ENCODE data around the gene CISD3.

CISD3 gene

DNA sequence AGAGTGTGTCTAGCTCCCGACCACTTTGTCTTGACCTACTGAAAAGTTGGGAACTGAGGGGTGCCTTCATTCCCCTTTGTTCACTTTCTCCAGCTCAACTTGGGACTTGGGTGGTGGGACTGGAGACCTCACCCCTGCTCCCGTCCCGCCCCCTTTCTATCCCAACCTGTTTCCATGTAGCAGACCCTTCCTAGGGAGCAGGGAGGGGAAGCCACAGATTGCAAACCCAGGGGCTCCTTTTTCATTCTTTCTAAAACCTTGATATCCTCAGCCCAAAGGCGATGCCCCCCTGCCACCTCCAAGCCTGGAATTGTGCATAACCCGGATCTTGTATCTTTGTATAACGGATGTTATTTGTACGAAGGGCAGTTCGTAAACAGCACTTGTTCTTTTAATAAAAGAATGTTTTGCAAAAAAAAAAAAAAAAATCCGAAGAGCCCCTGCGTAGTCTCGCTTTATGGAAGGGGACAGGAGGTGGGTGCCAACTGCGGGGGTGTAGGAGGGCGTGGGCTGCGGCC, 714 bp upstream of the CISD3 start:
- DNase-seq, result no peak

DNA sequence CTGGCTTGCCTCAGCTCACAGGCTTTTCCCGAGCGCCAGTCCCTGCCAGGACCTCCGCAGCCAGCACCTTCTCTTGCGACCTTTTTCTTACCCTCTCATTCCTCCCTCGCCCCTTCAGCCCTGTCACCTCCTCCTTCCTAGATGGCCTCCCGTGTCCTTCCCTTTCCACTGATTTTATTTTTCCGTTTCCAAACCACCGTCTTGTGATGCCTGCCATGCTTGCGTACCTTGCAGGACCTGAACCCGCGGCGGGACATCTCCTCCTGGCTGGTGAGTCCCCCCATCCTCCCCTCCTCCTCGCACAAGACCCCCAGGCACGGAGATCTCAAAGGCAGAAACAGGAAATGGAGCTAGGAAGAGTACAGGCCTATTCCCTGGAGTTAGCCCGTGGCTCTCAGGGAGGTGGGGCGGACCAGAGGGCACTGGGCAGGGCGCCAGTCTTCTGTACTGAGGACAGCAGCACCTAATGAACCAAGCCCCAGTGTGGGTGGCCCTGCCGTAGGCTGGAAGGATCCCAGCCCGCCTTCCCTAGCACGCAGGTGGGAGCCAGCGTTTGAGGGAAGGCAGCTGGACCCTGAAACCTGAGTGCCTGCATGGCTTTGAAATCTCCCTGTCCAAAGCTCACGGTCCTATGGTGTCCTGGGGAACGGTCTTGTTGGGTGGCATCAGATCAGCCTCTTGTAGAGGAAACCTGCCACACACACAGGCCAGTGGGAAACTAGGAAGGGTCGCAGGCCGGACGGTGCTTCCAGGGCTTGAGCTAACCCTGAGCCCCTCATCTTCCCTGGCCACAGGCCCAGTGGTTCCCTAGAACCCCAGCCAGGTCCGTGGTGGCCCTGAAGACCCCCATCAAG, 612 bp downstream of the CISD3 start:
- DNase-seq, result peak; percentile 84

GRCh38 chr17:38731526-38732294, 1.6 kb downstream of the CISD3 start:
- DNase-seq, result no peak

GRCh38 chr17:38732376-38733281, 2.5 kb downstream of the CISD3 start:
- no peak for DNase-seq

GRCh38 chr17:38733282-38733981, 3.3 kb downstream of the CISD3 start:
- DNase-seq, result no peak

GRCh38 chr17:38733982-38734973, 4.1 kb downstream of the CISD3 start:
- DNase-seq, result no peak

DNA sequence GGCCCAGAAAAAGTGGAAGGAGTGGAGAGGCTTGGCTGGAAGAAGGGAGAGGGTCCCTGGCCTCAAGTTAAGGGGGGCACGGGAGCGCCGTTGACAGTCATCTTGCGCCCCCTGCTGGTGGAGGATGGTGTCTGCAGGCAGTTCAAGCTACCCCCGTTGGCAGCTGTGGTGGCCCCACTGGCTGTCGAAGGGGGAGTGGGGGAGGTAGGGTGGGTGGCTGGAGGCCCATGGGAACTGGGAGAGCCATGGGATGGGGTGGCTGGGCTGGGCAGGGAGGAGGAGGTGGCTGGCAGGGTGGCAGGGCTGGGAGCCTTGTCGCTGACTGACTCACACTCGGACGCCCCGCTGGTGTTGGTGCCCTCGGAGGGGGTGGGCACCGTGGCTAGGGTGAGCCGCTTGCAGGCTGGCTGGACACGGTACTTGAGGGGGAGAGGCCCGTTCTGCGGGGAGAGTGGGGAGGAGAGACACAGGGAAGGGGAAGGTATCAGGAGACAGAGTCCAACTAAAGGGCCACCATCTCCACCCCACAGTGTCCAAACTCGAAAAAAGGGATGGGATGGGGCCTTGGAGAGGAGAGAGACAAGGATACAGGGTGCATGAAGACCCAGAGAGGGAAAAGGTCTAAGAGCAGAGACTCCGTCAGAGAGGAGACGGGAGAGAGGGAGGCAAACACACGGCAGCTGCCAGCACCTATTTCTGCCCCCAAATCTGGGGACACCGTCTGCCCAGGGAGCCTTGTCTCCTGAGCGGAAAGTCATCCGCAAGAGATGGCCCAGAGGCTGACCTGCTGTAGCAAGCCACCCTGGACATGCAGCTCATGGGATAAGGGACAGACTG, 5.2 kb downstream of the CISD3 start:
- DNase-seq, result peak; percentile 45

DNA sequence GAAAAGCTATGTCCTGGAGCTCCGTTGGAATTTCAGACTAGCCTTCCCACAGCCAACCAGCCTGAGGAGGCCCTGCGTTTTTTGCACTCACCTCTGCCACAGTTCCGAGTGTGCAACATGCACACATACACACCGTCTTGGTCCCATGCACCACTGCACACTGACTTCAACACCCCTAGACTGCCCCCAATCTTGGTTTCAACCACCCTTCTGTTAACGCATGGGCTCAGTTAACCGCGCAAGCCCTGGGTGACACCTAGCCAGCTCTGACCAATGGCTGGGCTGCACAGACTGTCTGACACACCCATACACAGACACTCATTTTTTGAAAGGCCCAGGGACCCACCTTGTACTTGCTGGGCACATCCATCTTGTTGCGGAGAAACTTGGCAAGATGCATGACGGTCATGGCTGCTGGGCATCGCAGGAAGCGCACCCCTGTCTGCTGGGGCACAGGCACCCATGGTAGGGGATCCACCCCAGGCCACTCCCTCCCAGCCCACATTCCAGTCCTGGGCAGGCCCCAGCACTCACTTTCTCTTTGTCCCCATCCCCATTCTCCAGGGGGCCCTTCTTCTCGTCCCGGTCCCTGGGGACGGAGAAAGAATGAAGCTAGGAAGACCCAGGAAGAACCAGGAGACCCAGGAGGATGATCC, 8.0 kb downstream of the CISD3 start:
- DNase-seq, result no peak

DNA sequence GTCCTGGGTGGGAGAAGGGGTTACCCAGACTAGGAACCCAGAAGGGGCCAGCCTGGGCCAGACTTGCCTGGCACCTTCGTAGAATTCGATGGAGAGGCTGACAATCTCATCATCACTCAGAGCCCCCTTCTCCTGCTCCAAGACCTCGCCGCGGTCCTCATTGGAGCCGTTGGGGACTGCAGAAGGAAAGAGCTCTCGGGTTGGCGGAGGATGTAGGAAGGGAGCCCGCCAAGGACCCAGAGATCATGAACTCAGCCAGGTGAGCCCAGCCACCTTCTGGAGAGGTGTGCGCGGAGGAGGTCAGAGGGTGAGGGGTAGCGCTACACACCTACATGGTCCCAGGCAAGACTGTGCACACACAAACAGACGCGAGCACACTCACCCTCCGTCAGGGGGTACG, 8.5 kb downstream of the CISD3 start:
- no peak for DNase-seq

DNA sequence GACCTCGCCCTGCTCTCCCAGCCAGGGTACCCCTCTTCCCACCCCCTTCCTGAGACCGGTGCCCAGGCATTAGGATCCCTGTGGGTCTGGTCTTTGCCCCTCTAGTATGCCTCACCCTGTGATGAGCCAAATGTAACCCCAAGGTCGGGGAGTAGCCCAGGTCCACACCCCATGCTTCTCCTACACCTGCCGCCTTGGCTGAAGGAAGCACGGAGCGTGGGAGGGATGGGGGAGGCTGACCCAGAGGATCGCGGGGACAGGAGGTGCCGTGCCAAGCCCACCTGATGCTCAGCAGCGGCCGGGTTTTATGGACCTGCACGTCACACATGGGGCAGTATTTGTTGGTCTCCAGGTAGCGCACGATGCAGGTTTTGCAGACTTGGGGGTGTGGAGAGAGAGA, 9.2 kb downstream of the CISD3 start:
- no peak for DNase-seq

- DNase-seq, result no peak
These were observed 9.9 kb downstream of the CISD3 start for GRCh38 chr17:38740044-38740443.

GRCh38 chr17:38740806-38741205, 10.7 kb downstream of the CISD3 start:
- DNase-seq, result no peak

DNA sequence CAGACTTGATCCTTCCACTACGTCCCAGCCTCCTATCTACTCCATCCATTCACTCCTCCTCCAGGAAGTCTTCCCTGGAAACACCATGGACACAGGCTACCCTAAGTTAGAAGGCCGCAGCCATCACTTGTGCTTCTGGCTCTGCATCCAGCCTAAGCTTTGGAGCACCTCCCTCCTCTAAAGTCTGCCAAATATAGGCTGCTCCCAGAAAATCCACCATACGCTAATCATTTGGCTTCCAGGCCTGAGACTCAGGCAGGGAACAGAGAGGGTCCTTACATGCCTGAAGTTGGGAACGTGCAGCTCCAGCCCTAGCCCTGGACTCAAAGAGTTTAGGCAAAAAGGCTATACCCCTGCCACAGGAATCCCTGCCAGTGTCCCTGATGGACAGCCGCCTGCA, 11.3 kb downstream of the CISD3 start:
- DNase-seq, result no peak

- no peak for DNase-seq
These were observed 11.8 kb downstream of the CISD3 start for GRCh38 chr17:38741921-38742410.

DNA sequence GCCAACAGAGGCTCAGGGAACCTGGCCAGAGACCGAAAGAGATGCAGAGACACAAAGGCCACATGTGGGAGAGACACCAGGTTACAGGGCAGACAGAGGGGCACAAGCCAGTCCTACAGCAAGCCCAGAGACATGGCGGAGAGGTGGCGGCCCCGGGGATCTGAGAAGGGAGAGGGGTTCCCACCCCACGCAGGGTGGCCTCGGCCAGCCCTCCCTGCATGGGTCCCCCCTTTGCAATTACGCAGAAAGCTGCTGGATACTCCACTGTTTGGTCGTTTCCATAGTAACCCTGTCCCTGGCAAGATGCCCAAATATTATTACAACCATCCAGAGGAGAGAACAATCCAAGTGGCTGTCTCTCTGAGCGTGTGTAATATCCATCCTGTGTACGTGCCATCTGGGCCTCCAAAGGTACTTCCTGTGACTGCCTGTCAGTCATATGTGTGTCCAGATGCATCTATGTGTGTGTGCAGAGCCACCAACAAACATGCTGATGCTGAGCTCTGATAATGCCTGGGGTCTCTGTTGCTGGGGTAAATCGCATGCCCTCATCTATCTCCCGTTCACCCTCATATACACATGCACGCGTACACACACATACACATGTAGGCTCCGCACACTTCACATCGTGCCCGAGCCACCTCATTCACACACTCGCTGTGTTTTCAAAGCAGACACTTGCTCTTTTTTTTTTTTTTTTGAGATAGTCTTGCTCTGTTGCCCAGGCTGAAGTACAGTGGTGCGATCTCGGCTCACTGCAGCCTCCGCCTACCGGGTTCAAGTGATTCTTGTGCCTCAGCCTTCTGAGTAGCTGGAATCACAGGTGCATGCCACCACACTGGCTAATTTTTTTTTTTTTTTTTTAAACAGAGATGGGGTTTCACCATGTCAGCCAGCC, 12.5 kb downstream of the CISD3 start:
- DNase-seq, result peak; percentile 88

DNA sequence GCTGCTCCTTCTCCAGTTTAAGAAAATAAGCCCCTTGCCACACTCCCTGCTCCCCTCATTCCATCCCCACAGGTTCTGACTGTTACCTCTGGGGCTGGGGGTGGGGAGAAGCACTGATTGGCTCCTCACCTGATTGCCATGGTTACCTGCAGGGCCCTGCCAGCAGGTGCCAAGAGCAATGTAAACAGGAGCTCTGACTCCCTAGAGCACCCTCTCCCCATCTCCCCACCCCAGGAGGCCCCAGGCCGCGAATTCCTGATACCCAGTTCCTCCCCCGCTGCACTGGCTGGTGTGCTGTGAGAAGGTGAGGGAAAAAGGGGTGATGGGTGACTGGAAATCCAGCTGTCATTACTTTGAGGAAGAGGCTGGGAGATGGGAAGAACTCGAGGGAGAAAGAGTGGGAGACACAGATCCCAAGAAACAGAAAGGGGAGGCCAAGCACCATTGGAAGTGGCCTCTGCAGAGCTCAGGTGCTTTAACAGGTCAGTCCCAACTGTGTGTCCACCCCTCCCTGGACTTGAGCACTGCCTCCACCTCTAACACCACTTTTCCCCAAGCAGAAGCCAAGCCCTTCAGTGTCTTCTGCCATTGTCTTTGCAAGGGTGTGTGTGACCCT, 13.5 kb downstream of the CISD3 start:
- DNase-seq, result peak; percentile 79

DNA sequence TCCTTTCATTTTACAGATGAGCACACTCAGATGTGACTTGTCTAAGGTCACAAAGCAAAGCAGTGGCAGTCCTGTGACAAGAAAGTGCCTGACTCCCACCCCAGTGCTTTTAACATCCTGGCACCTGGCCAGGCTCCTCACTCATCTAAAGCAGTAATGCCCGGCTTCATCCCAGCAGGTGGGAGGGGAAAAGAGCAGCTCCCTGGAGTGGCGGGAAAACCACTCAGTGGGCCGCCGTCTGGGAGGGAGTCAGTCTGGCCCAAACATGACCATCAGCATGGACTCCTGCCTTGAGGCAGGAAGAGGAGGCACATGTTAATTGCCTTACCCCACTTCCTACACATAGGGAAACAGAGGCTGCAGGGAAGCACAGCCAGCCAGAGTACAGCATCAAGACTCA, 15.4 kb downstream of the CISD3 start:
- peak; percentile 87 for DNase-seq
